Karpas-422 (cell line): Measurements from ENCODE around the gene C10orf53. TPM values are rescaled to one million over a fixed set of nuclear protein-coding genes. Genes with fewer than 3 reads are reported as not detected.

Source experiments
- DNase-seq: peaks from one replicate; pipeline ENCODE4 v3.0.0-alpha.2; 2015
- H2AFZ ChIP-seq: fragments of 200-600 bp; sonication (generic); 2 replicates; pipeline ENCODE4 v1.6.1; 2014; ENCODE audit warnings: antibody characterized with exemption, low read length, mixed read lengths
- H3K27ac ChIP-seq: fragments of 200-600 bp; sonication (generic); 2 replicates; pipeline ENCODE4 v1.5.1; 2014; ENCODE audit warnings: mild to moderate bottlenecking, low read length, moderate library complexity
- H3K27me3 ChIP-seq: fragments of 200-600 bp; sonication (generic); 2 replicates; pipeline ENCODE4 v1.6.1; 2014; ENCODE audit warnings: low read length, mixed read lengths
- H3K36me3 ChIP-seq: fragments of 200-600 bp; sonication (generic); 2 replicates; pipeline ENCODE4 v1.6.1; 2014; ENCODE audit warnings: low read length, mixed read lengths; ENCODE audit not compliant: insufficient read depth
- H3K4me1 ChIP-seq: fragments of 200-600 bp; sonication (generic); 2 replicates; pipeline ENCODE4 v1.6.1; 2014; ENCODE audit warnings: mild to moderate bottlenecking, low read length, mixed read lengths
- H3K4me2 ChIP-seq: fragments of 200-600 bp; sonication (generic); 2 replicates; pipeline ENCODE4 v1.6.1; 2014; ENCODE audit warnings: low read length, low read depth, mild to moderate bottlenecking; ENCODE audit not compliant: poor library complexity, severe bottlenecking
- H3K4me3 ChIP-seq: fragments of 200-600 bp; sonication (generic); 2 replicates; pipeline ENCODE4 v1.5.1; 2014; ENCODE audit warnings: mild to moderate bottlenecking, antibody characterized with exemption, low read length, mixed read lengths
- H3K79me2 ChIP-seq: fragments of 200-600 bp; sonication (generic); 2 replicates; pipeline ENCODE4 v1.6.1; 2014; ENCODE audit warnings: mild to moderate bottlenecking, low read length, mixed read lengths
- H3K9ac ChIP-seq: fragments of 200-600 bp; sonication (generic); 2 replicates; pipeline ENCODE4 v1.6.0; 2014; ENCODE audit warnings: low read length
- H3K9me2 ChIP-seq: fragments of 200-600 bp; sonication (generic), shearing (Covaris generic); replicated peaks from 2 replicates; pipeline ENCODE4 v1.6.0; 2014; ENCODE audit warnings: mild to moderate bottlenecking, low read length, moderate library complexity; ENCODE audit not compliant: insufficient read depth
- H3K9me3 ChIP-seq: fragments of 300-700, 200-600 bp; sonication (generic); 2 replicates; pipeline ENCODE4 v1.6.1; 2014; ENCODE audit warnings: low read length, mixed read lengths
- H4K20me1 ChIP-seq: fragments of 200-600 bp; sonication (generic); 2 replicates; pipeline ENCODE4 v1.6.1; 2014; ENCODE audit warnings: mild to moderate bottlenecking, antibody characterized with exemption, low read length, low read depth; ENCODE audit not compliant: insufficient read depth
- total RNA-seq: library from RNA; depleted of rRNA; stranded (reverse); fragments of >200 nt; shearing (Covaris generic); gene quantifications from 2 replicates; pipeline ENCODE4 v1.2.3, GENCODE V29; 2014; ENCODE audit warnings: low replicate concordance

Gene C10orf53
- total RNA-seq, 1 experiment from 2014 or later: not detected

GRCh38 chr10:49740346-49741107 lies 61.1 kb downstream of the C10orf53 start:
- H3K9me3 ChIP-seq: no peaks in the 10 kb centered on the region
- no peaks in the 10 kb centered on the region for H3K9me2 ChIP-seq
- no peak overlapping the region for H3K9ac ChIP-seq
- H3K4me2 ChIP-seq: no peak overlapping the region
- no peak overlapping the region for H2AFZ ChIP-seq
- no peaks in the 10 kb centered on the region for H3K4me1 ChIP-seq
- H3K79me2 ChIP-seq: no peaks in the 10 kb centered on the region
- DNase-seq: no peak
- H3K27me3 ChIP-seq: no peaks in the 10 kb centered on the region
- no peaks in the 10 kb centered on the region for H3K36me3 ChIP-seq
- H3K27ac ChIP-seq: no peak overlapping the region
- H3K4me3 ChIP-seq: no peak overlapping the region
- H4K20me1 ChIP-seq: no peaks in the 10 kb centered on the region

GRCh38 chr10:49741108-49741995 lies 61.9 kb downstream of the C10orf53 start:
- H3K36me3 ChIP-seq: no peaks in the 10 kb centered on the region
- H3K4me3 ChIP-seq: no peak overlapping the region
- DNase-seq: no peak
- no peaks in the 10 kb centered on the region for H3K27me3 ChIP-seq
- H3K9ac ChIP-seq: no peak overlapping the region
- no peak overlapping the region for H3K4me2 ChIP-seq
- no peak overlapping the region for H3K27ac ChIP-seq
- no peaks in the 10 kb centered on the region for H3K9me3 ChIP-seq
- H3K4me1 ChIP-seq: no peaks in the 10 kb centered on the region
- H4K20me1 ChIP-seq: no peaks in the 10 kb centered on the region
- H3K79me2 ChIP-seq: no peaks in the 10 kb centered on the region
- no peaks in the 10 kb centered on the region for H3K9me2 ChIP-seq
- no peak overlapping the region for H2AFZ ChIP-seq

GRCh38 chr10:49742683-49743463 lies 63.4 kb downstream of the C10orf53 start:
- H3K9me3 ChIP-seq: no peaks in the 10 kb centered on the region
- H3K4me2 ChIP-seq: no peak overlapping the region
- no peaks in the 10 kb centered on the region for H3K9me2 ChIP-seq
- no peaks in the 10 kb centered on the region for H3K36me3 ChIP-seq
- H3K27ac ChIP-seq: no peak overlapping the region
- H3K4me1 ChIP-seq: no peaks in the 10 kb centered on the region
- H3K27me3 ChIP-seq: no peaks in the 10 kb centered on the region
- no peak for DNase-seq
- no peak overlapping the region for H2AFZ ChIP-seq
- no peak overlapping the region for H3K9ac ChIP-seq
- H3K4me3 ChIP-seq: no peak overlapping the region
- no peaks in the 10 kb centered on the region for H3K79me2 ChIP-seq
- H4K20me1 ChIP-seq: no peaks in the 10 kb centered on the region

- no peaks in the 10 kb centered on the region for H3K79me2 ChIP-seq
- no peaks in the 10 kb centered on the region for H4K20me1 ChIP-seq
- no peak overlapping the region for H3K9ac ChIP-seq
- no peak for DNase-seq
- no peaks in the 10 kb centered on the region for H3K36me3 ChIP-seq
- no peaks in the 10 kb centered on the region for H3K9me2 ChIP-seq
- H3K27me3 ChIP-seq: no peaks in the 10 kb centered on the region
- no peak overlapping the region for H3K4me2 ChIP-seq
- no peaks in the 10 kb centered on the region for H3K9me3 ChIP-seq
- no peak overlapping the region for H3K27ac ChIP-seq
- H2AFZ ChIP-seq: no peak overlapping the region
- H3K4me1 ChIP-seq: no peaks in the 10 kb centered on the region
- no peak overlapping the region for H3K4me3 ChIP-seq
Observed at GRCh38 chr10:49743464-49744075, 64.1 kb downstream of the C10orf53 start.

DNA sequence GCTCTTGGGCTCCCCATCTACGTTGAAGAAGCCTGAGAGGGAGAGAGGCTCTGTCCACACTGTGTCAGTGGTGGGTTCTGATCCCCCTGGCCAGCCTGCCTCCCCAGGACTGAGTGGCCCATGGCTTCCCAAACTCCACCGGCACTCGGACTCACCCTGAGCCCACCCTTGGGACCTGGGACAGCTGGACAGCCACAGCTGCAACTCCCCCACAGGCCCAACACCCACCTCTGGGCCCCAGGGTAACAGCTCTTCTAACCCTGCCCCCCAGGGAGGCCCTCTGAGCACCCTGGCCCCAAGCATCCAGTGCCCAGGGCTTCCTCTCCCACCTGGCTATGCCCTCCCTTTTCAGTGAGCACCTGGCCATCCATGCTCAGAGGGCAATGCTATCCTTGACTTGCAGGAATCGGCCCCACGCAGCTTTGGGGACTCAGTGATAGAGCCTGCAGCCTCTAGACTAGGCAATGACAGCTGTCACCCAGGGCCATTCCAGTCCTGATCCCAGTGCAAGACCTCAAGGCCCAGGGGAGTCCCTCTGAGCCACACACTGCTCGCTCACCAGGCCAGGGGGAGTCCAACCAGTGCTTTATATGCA lies 64.7 kb downstream of the C10orf53 start:
- H3K27me3 ChIP-seq: no peaks in the 10 kb centered on the region
- H3K27ac ChIP-seq: no peak overlapping the region
- H3K4me3 ChIP-seq: no peak overlapping the region
- no peaks in the 10 kb centered on the region for H3K36me3 ChIP-seq
- no peak overlapping the region for H3K9ac ChIP-seq
- H3K9me3 ChIP-seq: no peaks in the 10 kb centered on the region
- DNase-seq: no peak
- no peak overlapping the region for H2AFZ ChIP-seq
- no peaks in the 10 kb centered on the region for H3K9me2 ChIP-seq
- H3K79me2 ChIP-seq: no peaks in the 10 kb centered on the region
- no peaks in the 10 kb centered on the region for H3K4me1 ChIP-seq
- H3K4me2 ChIP-seq: no peak overlapping the region
- no peaks in the 10 kb centered on the region for H4K20me1 ChIP-seq

DNA sequence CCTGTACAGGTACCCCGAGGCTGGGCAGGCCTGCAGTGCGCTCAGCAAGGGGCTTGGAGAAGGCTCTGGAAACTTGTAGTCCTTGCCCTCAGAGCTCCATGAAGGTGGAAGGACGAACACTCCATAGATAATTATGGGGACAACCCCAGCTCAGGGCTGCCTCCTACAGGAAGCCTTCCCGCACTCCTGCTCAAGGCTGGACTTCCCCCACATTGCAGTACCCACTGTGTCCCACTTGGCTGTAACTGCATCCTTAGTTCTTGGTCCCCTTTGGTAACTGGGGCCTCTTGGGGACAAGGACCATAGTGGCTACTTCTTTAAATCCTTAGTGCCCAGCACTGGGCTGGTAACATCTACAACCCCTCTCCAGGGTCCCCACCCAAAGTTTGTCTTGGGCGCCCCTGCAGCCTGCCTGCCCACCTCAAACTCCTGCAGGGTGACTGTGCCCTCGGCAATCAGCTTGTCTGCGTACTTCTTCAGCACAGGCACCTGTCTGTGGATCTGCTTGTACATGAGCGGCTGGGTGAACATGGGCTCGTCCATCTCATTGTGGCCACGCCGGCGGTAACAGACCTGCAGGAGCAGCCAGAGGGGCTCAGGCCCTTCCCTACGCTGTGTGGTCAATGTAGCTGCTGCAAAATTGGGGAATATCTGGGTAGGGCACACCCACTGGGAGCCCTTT lies 65.6 kb downstream of the C10orf53 start:
- Histone ChIP-seq H3K4me1 (no peaks in the 10 kb centered on the region), H3K9me2 (no peaks in the 10 kb centered on the region), H3K9ac (no peak overlapping the region), H2AFZ (no peak overlapping the region), H3K4me2 (no peak overlapping the region), H3K9me3 (no peaks in the 10 kb centered on the region), H4K20me1 (no peaks in the 10 kb centered on the region), H3K36me3 (no peaks in the 10 kb centered on the region), H3K27ac (no peak overlapping the region), H3K4me3 (no peak overlapping the region), H3K27me3 (no peaks in the 10 kb centered on the region), H3K79me2 (no peaks in the 10 kb centered on the region)
- DNase-seq: no peak

GRCh38 chr10:49745756-49746155 lies 66.3 kb downstream of the C10orf53 start:
- H3K4me3 ChIP-seq: no peak overlapping the region
- no peaks in the 10 kb centered on the region for H4K20me1 ChIP-seq
- H3K9ac ChIP-seq: no peak overlapping the region
- H2AFZ ChIP-seq: no peak overlapping the region
- no peaks in the 10 kb centered on the region for H3K9me3 ChIP-seq
- H3K4me1 ChIP-seq: no peaks in the 10 kb centered on the region
- DNase-seq: no peak
- no peaks in the 10 kb centered on the region for H3K9me2 ChIP-seq
- H3K27me3 ChIP-seq: no peaks in the 10 kb centered on the region
- H3K27ac ChIP-seq: no peak overlapping the region
- no peaks in the 10 kb centered on the region for H3K79me2 ChIP-seq
- no peak overlapping the region for H3K4me2 ChIP-seq
- H3K36me3 ChIP-seq: no peaks in the 10 kb centered on the region
